Upper lobe of left lung (tissue), 4 donors: Measurements from ENCODE around the gene OR1K1.

Experiments
- CTCF ChIP-seq, 6 experiments: fragments of 450-650 bp in 4 of 6; fragments of 200-600 bp in 2 of 6; sonication (generic) in 2 of 6; IDR thresholded peaks; one replicate each; pipeline ENCODE4 v1.5.1; 2016 to 2019; ENCODE audit warnings: antibody characterized with exemption in 6 of 6
- EP300 ChIP-seq, 4 donors: sonication (generic); formaldehyde crosslinking; IDR thresholded peaks; one replicate each; pipeline ENCODE4 v1.5.1; 2017; ENCODE audit warnings: antibody characterized with exemption in 4 of 4, control low read depth in 2 of 4
- POLR2A ChIP-seq, 4 donors: fragments of 450-650 bp; IDR thresholded peaks; one replicate each; pipeline ENCODE4 v1.5.1; 2016 to 2017; ENCODE audit warnings: antibody characterized with exemption in 4 of 4, mild to moderate bottlenecking in 2 of 4
- POLR2AphosphoS5 ChIP-seq, 2 donors: sonication (generic); formaldehyde crosslinking; IDR thresholded peaks; one replicate each; pipeline ENCODE4 v1.5.1; 2017; ENCODE audit warnings: antibody characterized with exemption in 2 of 2

DNA sequence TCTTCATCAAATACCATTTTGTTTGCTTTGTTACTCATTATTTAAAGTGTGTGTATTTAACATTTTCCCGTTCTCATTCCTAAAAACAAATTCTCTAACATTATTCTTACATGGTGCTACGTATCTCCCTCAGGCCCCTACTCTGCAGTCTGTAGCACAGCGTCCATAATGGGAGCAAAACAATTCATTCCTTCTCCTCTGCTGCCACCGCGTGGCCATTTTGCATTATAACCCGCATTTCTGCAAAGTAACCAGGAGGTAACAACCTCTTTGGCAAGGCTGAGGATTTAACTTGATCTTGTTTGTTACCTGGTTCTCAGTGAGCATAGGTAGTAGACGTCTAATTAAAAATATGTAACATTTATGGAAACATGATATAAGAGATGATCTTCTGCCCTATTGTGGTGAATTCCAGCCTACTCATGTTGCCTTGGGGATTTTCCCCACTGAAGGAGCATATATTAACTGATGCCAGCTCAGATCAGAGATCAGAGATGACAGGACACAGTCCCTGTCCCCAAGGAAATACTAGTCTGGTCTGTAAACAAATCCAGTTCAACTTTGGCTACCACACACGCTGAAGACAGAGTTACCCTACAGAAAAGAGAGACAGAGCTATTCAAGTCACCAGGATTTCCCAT lies 10.5 kb downstream of the OR1K1 start:
- peak; percentile 68 to 89 (median 75) for TF ChIP-seq CTCF (IDR thresholded peaks at IDR 0.05)
- TF ChIP-seq POLR2A (IDR thresholded peaks at IDR 0.05): no peak
- TF ChIP-seq POLR2AphosphoS5 (IDR thresholded peaks at IDR 0.05): no peak
- no peak for TF ChIP-seq EP300 (IDR thresholded peaks at IDR 0.05)
